ENCODE measurements around the gene TMEM88. TPM values are rescaled to one million over a fixed set of nuclear protein-coding genes. Genes with fewer than 3 reads are reported as not detected.
A peak's percentile ranks its signal among the peaks of the same experiment; 100 is the strongest.

TMEM88 gene
- total RNA-seq, 1 experiment from 2014 or later = 1.5 TPM

GRCh38 chr17:7832431-7832830 is 22.4 kb upstream of the TMEM88 start:
- Histone ChIP-seq H3K27me3 (ENCODE audit: low read length) (no peaks in the 10 kb centered on the region), H3K4me3 (ENCODE audit: low read length) (no peak overlapping the region), H3K4me2 (ENCODE audit: low read length) (no peak overlapping the region), H3K9me2 (replicated peaks; ENCODE audit: low read length) (no peaks in the 10 kb centered on the region), H3K9me3 (ENCODE audit: low read length) (no peaks in the 10 kb centered on the region), H3F3A (ENCODE audit: low read length, unreplicated experiment) (no peaks in the 10 kb centered on the region), H4K20me1 (ENCODE audit: low read length) (no peaks in the 10 kb centered on the region), H3K4me1 (ENCODE audit: insufficient read depth, low read length) (peaks cover 14% of the 10 kb centered on the region), H3K79me2 (ENCODE audit: low read length) (no peaks in the 10 kb centered on the region), H3K27ac (ENCODE audit: low read length) (no peak overlapping the region), H3K36me3 (ENCODE audit: low read depth, low read length) (no peaks in the 10 kb centered on the region), H2AFZ (ENCODE audit: low read length) (no peak overlapping the region), H3K9ac (ENCODE audit: low read length) (no peak overlapping the region)
- POLR2A ChIA-PET (ENCODE audit: unreplicated experiment) = no interaction called here
- DNase-seq = no peak
- TF ChIP-seq EZH2phosphoT487 (IDR thresholded peaks at IDR 0.05; ENCODE audit: borderline replicate concordance, low read length) (no peak), CTCF (conservative IDR thresholded peaks at IDR 0.05; ENCODE audit: low read depth, low read length) (no peak), EZH2 (IDR thresholded peaks at IDR 0.05; ENCODE audit: low read length, unreplicated experiment) (no peak)
- no peak for ATAC-seq
- CTCF ChIA-PET = no interaction called here
- BruUV-seq (replicated peaks) = no TSS peak
- intact Hi-C loops (cut with micrococcal nuclease) = no loop called here

GRCh38 chr17:7833011-7833794 is 21.7 kb upstream of the TMEM88 start:
- ChIA-PET POLR2A (ENCODE audit: unreplicated experiment) (interaction anchor here (0.6 kb wide), 1 partner anchor 29 kb away, joined by 4 read pairs; no protein-coding TSS in a partner anchor), CTCF (interaction anchor here (0.6 kb wide), 1 partner anchor 89 kb away, joined by 3 read pairs; no protein-coding TSS in a partner anchor)
- TF ChIP-seq EZH2 (IDR thresholded peaks at IDR 0.05; ENCODE audit: low read length, unreplicated experiment) (no peak), CTCF (conservative IDR thresholded peaks at IDR 0.05; ENCODE audit: low read depth, low read length) (no peak), EZH2phosphoT487 (IDR thresholded peaks at IDR 0.05; ENCODE audit: borderline replicate concordance, low read length) (no peak)
- no peak overlapping the region for H3K27ac ChIP-seq (ENCODE audit: low read length)
- H3K9me3 ChIP-seq (ENCODE audit: low read length) = no peaks in the 10 kb centered on the region
- no peaks in the 10 kb centered on the region for H3K79me2 ChIP-seq (ENCODE audit: low read length)
- intact Hi-C loops (cut with micrococcal nuclease) = no loop called here
- no peak overlapping the region for H3K9ac ChIP-seq (ENCODE audit: low read length)
- peak overlapping the region; percentile 83; the same call in 1 of the 2 replicates for H3K4me3 ChIP-seq (ENCODE audit: low read length)
- ATAC-seq = no peak
- H2AFZ ChIP-seq (ENCODE audit: low read length) = peak overlapping the region; percentile 83; the same call in 1 of the 2 replicates
- H3K27me3 ChIP-seq (ENCODE audit: low read length) = no peaks in the 10 kb centered on the region
- no TSS peak for BruUV-seq (replicated peaks)
- no peaks in the 10 kb centered on the region for H3F3A ChIP-seq (ENCODE audit: low read length, unreplicated experiment)
- no peaks in the 10 kb centered on the region for H3K9me2 ChIP-seq (replicated peaks; ENCODE audit: low read length)
- no peaks in the 10 kb centered on the region for H4K20me1 ChIP-seq (ENCODE audit: low read length)
- no peaks in the 10 kb centered on the region for H3K36me3 ChIP-seq (ENCODE audit: low read depth, low read length)
- peak overlapping the region; percentile 85 for H3K4me2 ChIP-seq (ENCODE audit: low read length)
- H3K4me1 ChIP-seq (ENCODE audit: insufficient read depth, low read length) = peaks cover 18% of the 10 kb centered on the region
- DNase-seq = no peak

Data from PC-3 (cell line).